ENCODE results near the gene PCDHGA1.

Gene PCDHGA1

DNA sequence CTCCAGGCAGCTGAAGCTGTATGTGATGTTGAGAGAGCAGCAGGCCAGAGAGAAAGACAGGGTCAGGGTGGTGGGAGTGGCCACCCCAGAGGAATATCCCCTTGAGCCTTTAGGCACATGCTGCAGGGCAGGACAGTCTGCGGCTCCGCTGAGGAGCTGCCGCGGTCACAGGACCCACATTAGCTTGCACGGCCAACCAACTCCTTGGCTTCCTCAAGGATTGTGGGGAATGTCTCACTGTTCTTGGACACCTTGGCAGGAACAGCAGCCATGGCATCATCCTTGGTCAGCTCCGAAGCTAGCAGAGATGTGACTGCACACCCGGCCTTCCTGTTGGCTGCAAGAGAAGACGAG, 186.3 kb downstream of the PCDHGA1 start:
- Histone ChIP-seq H3K36me3 (peaks cover 18 to 83% (median 74%) of the 10 kb centered on the region in 11 experiments), H4K20me1 (no peaks in the 10 kb centered on the region), H3K4me1 (peaks cover 91 to 100% (median 99%) of the 10 kb centered on the region in 10 experiments), H3K4me3 (peak overlapping the region in 4 of 10 experiments; percentile 20 to 69 (median 58); a peak in 6 of 20 replicates), H3K4me2 (peak overlapping the region; percentile 86 to 98 (median 95)), H3K9me3 (replicated peaks in 1 of 11) (no peaks in the 10 kb centered on the region), H3K27ac (peak overlapping the region; percentile 58 to 100 (median 99); a peak in 20 of 22 replicates), H3K9ac (peak overlapping the region; percentile 53 to 99 (median 95)), H3K27me3 (no peaks in the 10 kb centered on the region)
- no peak for TF ChIP-seq Cebpa-rat (IDR thresholded peaks at IDR 0.05)

DNA sequence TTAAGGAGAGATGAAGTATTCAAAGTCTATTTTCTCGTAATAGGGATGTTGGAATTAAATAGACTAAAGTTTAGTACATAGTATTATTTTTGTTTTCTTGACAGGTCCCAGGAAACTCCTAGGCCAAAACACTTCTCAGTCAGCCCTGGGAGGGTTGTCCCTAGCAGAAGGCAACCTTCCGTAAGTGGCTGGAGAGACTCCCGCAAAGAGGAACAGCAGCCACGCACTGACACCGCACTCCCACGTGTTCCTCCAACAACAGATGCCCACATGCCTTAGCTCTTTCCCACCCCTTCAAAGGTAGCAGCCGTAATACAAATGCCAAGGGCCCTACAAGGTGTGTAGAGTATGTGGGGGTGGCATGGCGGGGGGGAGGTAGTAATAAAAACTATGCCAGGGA, 187.0 kb downstream of the PCDHGA1 start:
- peaks cover 91 to 100% (median 99%) of the 10 kb centered on the region in 10 experiments for H3K4me1 ChIP-seq
- H3K27ac ChIP-seq: peak overlapping the region in 10 of 11 experiments; percentile 85 to 100 (median 100); a peak in 20 of 22 replicates
- H3K9me3 ChIP-seq (replicated peaks in 1 of 11): no peaks in the 10 kb centered on the region
- no peaks in the 10 kb centered on the region for H4K20me1 ChIP-seq
- H3K9ac ChIP-seq: peak overlapping the region in 9 of 11 experiments; percentile 33 to 99 (median 95); a peak in 12 of 22 replicates
- no peaks in the 10 kb centered on the region for H3K27me3 ChIP-seq
- H3K4me2 ChIP-seq: peak overlapping the region; percentile 86 to 98 (median 95); a peak in 21 of 22 replicates
- no peak for TF ChIP-seq Cebpa-rat (IDR thresholded peaks at IDR 0.05)
- peak overlapping the region in 1 of 10 experiments; percentile 2; a peak in 2 of 20 replicates for H3K4me3 ChIP-seq
- peaks cover 18 to 83% (median 74%) of the 10 kb centered on the region in 11 experiments; a peak in 21 of 22 replicates for H3K36me3 ChIP-seq

DNA sequence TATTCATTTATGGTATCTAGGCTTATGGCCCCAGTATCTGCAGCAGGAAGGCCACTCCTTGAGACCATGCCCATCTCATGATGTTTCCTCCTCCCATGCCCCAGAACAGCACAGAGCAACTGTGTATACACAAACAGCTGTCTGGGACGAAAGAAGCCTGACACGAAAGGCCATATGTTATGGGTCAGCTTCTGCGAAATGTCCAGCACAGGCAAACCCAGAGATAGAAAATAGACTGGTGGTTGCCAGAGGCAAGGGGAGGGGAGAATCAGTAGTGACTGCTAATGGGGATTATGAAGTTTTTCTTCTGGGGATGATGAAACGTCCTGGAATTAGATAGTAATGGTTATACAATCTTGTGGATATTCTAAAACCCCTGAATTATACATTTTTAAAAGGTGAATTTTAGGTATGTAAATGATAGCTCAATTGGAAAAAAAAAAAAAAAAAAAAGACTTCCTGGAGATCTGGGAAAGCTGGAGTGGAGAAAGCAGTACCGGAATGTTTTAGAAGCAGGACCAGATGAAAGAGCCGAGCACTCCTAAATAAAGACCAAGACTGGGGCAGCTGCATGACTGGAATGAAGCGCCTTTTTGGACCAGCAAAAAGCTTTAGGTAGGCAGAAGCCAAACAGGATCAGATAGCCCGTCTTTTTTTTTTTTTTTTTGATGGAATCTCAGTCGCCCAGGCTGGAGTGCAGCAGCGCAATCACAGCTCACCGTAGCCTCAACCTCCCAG, 187.7 kb downstream of the PCDHGA1 start:
- H3K27me3 ChIP-seq: no peaks in the 10 kb centered on the region
- H3K9ac ChIP-seq: peak overlapping the region in 7 of 11 experiments; percentile 1 to 98 (median 33); a peak in 7 of 22 replicates
- no peaks in the 10 kb centered on the region for H4K20me1 ChIP-seq
- no peak for TF ChIP-seq Cebpa-rat (IDR thresholded peaks at IDR 0.05)
- peak overlapping the region in 9 of 11 experiments; percentile 86 to 98 (median 95); a peak in 18 of 22 replicates for H3K4me2 ChIP-seq
- no peaks in the 10 kb centered on the region for H3K9me3 ChIP-seq (replicated peaks in 1 of 11)
- H3K27ac ChIP-seq: peak overlapping the region in 10 of 11 experiments; percentile 89 to 100 (median 100); a peak in 20 of 22 replicates
- peaks cover 92 to 100% (median 99%) of the 10 kb centered on the region in 10 experiments for H3K4me1 ChIP-seq
- peaks cover 23 to 88% (median 81%) of the 10 kb centered on the region in 11 experiments; a peak in 21 of 22 replicates for H3K36me3 ChIP-seq
- H3K4me3 ChIP-seq: peak overlapping the region in 1 of 10 experiments; percentile 2; a peak in 2 of 20 replicates

DNA sequence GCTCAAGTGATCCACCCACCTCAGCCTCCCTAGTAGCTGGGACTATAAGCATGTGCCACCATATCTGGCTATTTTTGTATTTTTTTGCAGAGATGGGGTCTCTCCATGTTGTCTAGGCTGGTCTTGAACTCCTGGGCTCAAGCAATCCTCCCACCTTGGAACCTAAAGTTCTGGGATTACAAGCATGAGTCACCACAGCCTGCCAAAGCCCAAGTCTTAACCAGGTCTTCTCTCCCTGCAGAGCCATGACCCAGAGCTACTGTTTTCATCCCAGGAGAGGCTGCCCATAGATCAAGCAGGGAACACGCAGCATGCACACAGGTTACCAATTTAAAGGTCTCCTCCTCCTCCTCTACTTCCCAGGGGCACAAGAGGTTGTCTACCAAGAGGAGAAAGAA, 188.3 kb downstream of the PCDHGA1 start:
- H3K36me3 ChIP-seq: peaks cover 23 to 94% (median 87%) of the 10 kb centered on the region in 11 experiments; a peak in 21 of 22 replicates
- H3K4me3 ChIP-seq: no peak overlapping the region
- peak overlapping the region in 8 of 11 experiments; percentile 75 to 98 (median 94); a peak in 16 of 22 replicates for H3K4me2 ChIP-seq
- no peaks in the 10 kb centered on the region for H3K9me3 ChIP-seq (replicated peaks in 1 of 11)
- no peak for TF ChIP-seq Cebpa-rat (IDR thresholded peaks at IDR 0.05)
- no peaks in the 10 kb centered on the region for H3K27me3 ChIP-seq
- peak overlapping the region in 10 of 11 experiments; percentile 85 to 100 (median 99); a peak in 19 of 22 replicates for H3K27ac ChIP-seq
- H3K9ac ChIP-seq: peak overlapping the region in 3 of 11 experiments; percentile 7 to 78 (median 75); a peak in 4 of 22 replicates
- no peaks in the 10 kb centered on the region for H4K20me1 ChIP-seq
- H3K4me1 ChIP-seq: peaks cover 91 to 100% (median 99%) of the 10 kb centered on the region in 10 experiments

DNA sequence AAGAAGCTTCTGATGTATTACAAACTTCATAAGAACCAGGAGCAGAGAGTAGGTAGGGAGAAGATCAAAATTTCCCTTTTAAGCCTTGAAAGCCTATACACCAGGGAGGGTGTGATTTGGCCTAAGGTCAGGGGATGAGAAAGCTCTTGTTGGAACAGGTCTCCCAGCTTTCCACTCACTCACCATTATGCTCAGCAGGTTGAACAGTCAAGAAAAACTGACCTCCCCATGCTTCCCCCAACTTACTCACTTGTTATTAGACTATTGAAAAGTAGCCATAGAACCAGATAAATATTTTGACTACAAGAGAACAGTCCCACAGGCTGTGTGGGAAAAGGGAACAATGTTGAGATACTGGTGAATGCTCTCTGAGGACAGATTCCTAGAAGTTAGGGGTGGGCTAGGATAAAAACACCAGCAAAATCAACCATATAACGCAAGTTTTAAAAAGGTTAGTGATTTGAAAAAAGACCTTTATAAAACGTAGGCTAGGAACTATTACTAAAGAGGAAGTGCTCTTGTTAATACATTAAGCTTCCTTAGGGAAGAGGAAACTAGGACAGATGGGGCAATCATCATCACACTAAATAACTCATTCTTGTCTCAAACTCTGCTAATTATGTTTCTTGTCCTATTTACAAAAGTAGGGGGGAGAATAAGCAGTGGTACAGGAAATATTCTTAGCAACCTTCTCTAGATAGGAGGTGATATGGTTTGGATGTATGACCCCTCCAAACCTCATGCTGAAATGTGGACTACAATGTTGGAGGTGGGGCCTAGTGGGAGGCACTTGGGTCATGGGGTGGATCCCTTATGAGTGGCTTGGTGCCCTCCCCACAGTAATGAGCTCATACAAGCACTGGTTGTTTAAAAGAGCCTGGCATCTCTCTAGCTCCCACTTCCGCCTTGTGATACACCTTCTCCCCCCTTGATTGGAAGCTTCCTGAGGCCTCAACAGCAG, 189.6 kb downstream of the PCDHGA1 start:
- peak overlapping the region; percentile 71 to 100 (median 99) for H3K27ac ChIP-seq
- peaks cover 29 to 100% (median 94%) of the 10 kb centered on the region in 11 experiments; a peak in 21 of 22 replicates for H3K36me3 ChIP-seq
- H3K4me1 ChIP-seq: peaks cover 91 to 100% (median 100%) of the 10 kb centered on the region in 10 experiments
- peaks cover 0 to under 1% (median 0%) of the 10 kb centered on the region in 11 experiments; a peak in 1 of 22 replicates for H4K20me1 ChIP-seq
- TF ChIP-seq Cebpa-rat (IDR thresholded peaks at IDR 0.05): no peak
- H3K27me3 ChIP-seq: no peaks in the 10 kb centered on the region
- peak overlapping the region in 10 of 11 experiments; percentile 62 to 98 (median 90); a peak in 20 of 22 replicates for H3K4me2 ChIP-seq
- peak overlapping the region in 5 of 10 experiments; percentile 8 to 50 (median 26); a peak in 7 of 20 replicates for H3K4me3 ChIP-seq
- no peaks in the 10 kb centered on the region for H3K9me3 ChIP-seq (replicated peaks in 1 of 11)
- peak overlapping the region in 9 of 11 experiments; percentile 63 to 79 (median 75); a peak in 17 of 22 replicates for H3K9ac ChIP-seq

DNA sequence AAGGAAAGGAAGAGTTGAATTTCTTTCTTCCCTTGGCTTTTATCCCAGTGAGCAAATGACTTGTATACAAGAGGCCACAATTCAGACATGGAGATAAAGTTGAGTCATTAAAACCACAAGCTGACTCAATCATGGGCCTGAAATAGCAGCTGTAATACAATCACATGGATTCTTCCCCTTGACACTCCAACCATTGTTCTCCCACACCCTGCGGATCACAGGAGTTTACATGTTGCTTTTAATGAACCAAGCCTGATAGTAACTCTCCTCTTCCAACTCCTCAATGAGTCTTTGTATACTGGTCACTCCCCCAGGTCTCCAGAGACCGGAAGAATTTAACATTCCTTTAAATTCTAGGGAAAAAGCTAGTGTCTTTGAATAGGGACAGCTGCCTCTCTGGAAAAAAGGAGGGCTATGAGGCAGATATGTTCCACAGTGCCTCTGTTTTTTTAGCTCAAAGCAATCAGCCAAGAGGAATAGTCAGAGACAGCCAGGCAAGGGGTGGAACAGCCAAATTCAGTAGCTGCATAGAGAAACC, 191.0 kb downstream of the PCDHGA1 start:
- Histone ChIP-seq H3K4me1 (peaks cover 91 to 100% (median 100%) of the 10 kb centered on the region in 10 experiments), H3K4me2 (peak overlapping the region; percentile 47 to 98 (median 87)), H3K9me3 (replicated peaks in 1 of 11) (no peaks in the 10 kb centered on the region), H3K4me3 (peak overlapping the region in 4 of 10 experiments; percentile 19 to 52 (median 24); a peak in 4 of 20 replicates), H3K27me3 (no peaks in the 10 kb centered on the region), H3K9ac (peak overlapping the region; percentile 49 to 79 (median 74); a peak in 19 of 22 replicates), H3K27ac (peak overlapping the region; percentile 71 to 100 (median 99)), H3K36me3 (peaks cover 36 to 100% (median 93%) of the 10 kb centered on the region in 11 experiments), H4K20me1 (peaks cover 0 to 4% (median 0%) of the 10 kb centered on the region in 11 experiments; a peak in 1 of 22 replicates)
- TF ChIP-seq Cebpa-rat (IDR thresholded peaks at IDR 0.05): peak in 8 of 11 experiments; percentile 15 to 86 (median 66); a peak in 11 of 22 replicates

DNA sequence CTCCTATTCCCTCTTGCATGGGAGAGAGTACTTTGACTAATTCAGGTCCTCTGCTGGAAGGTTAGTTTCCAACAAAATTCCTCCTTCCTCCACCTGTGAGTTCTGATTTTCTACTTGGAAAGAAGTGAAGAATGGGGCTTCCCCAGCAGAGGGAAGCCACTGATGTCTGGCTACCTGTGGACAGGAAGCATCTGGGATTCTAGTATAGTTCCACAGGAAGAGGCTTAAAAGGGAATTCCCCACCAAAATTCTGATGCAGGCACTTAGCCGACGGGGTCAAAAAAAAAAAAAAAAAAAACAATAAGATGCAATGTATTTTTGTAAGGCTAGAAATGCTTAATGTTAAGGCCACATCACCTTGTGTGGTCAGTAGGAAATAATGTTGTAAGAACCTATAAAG, 192.0 kb downstream of the PCDHGA1 start:
- H3K9ac ChIP-seq: peak overlapping the region in 10 of 11 experiments; percentile 20 to 79 (median 74); a peak in 19 of 22 replicates
- peak overlapping the region; percentile 47 to 98 (median 87) for H3K4me2 ChIP-seq
- H3K27me3 ChIP-seq: no peaks in the 10 kb centered on the region
- peaks cover 40 to 100% (median 93%) of the 10 kb centered on the region in 11 experiments for H3K36me3 ChIP-seq
- H3K4me3 ChIP-seq: peak overlapping the region in 3 of 10 experiments; percentile 0 to 24 (median 17); a peak in 4 of 20 replicates
- peak overlapping the region in 10 of 11 experiments; percentile 85 to 100 (median 99); a peak in 21 of 22 replicates for H3K27ac ChIP-seq
- H3K4me1 ChIP-seq: peaks cover 91 to 100% (median 100%) of the 10 kb centered on the region in 10 experiments
- no peak for TF ChIP-seq Cebpa-rat (IDR thresholded peaks at IDR 0.05)
- no peaks in the 10 kb centered on the region for H3K9me3 ChIP-seq (replicated peaks in 1 of 11)
- peaks cover 0 to 4% (median 0%) of the 10 kb centered on the region in 11 experiments; a peak in 1 of 22 replicates for H4K20me1 ChIP-seq
